GM23248 (cell line): ENCODE results near the gene RSAD2. TPM values are rescaled to one million over a fixed set of nuclear protein-coding genes. Genes with fewer than 3 reads are reported as not detected.

ENCODE experiments used
- DNase-seq: peaks from one replicate; pipeline ENCODE4 v3.0.0-alpha.2; 2015
- H2AFZ ChIP-seq: fragments of 200-600 bp; sonication (generic); 2 replicates; pipeline ENCODE4 v1.6.1; 2016; ENCODE audit warnings: antibody characterized with exemption
- H3F3A ChIP-seq: fragments of 200-600 bp; sonication (generic); 2 replicates; pipeline ENCODE4 v1.6.1; 2016; ENCODE audit warnings: mild to moderate bottlenecking, antibody characterized with exemption, mixed run types; ENCODE audit not compliant: insufficient read depth
- H3K27ac ChIP-seq: fragments of 200-600 bp; sonication (generic); 2 replicates; pipeline ENCODE4 v1.5.1; 2016; ENCODE audit warnings: mild to moderate bottlenecking
- H3K27me3 ChIP-seq: fragments of 200-600 bp; sonication (generic); replicated peaks from 2 replicates; pipeline ENCODE4 v1.6.1; 2016; ENCODE audit warnings: mild to moderate bottlenecking; ENCODE audit not compliant: insufficient read depth
- H3K36me3 ChIP-seq: fragments of 200-600 bp; sonication (generic); 2 replicates; pipeline ENCODE4 v1.6.1; 2016; ENCODE audit warnings: low read depth, mild to moderate bottlenecking
- H3K4me1 ChIP-seq: fragments of 200-600 bp; sonication (generic); 2 replicates; pipeline ENCODE4 v1.6.1; 2016; ENCODE audit warnings: mild to moderate bottlenecking; ENCODE audit not compliant: insufficient read depth
- H3K4me2 ChIP-seq: fragments of 200-600 bp; sonication (generic); one replicate; pipeline ENCODE4 v1.6.1; 2016; ENCODE audit warnings: mild to moderate bottlenecking; ENCODE audit not compliant: unreplicated experiment
- H3K4me3 ChIP-seq: fragments of 200-600 bp; sonication (generic); 2 replicates; pipeline ENCODE4 v1.5.1; 2016; ENCODE audit warnings: mild to moderate bottlenecking
- H3K79me2 ChIP-seq: fragments of 200-600 bp; sonication (generic); 2 replicates; pipeline ENCODE4 v1.6.1; 2016; ENCODE audit warnings: mild to moderate bottlenecking; ENCODE audit not compliant: insufficient read depth
- H3K9ac ChIP-seq: fragments of 200-600 bp; sonication (generic); 2 replicates; pipeline ENCODE4 v1.6.1; 2016; ENCODE audit warnings: mild to moderate bottlenecking
- H3K9me2 ChIP-seq: fragments of 200-600 bp; sonication (generic); 2 replicates; pipeline ENCODE4 v1.6.1; 2016; ENCODE audit warnings: mixed run types, mild to moderate bottlenecking, moderate library complexity; ENCODE audit not compliant: insufficient read depth
- H3K9me3 ChIP-seq: fragments of 200-600 bp; sonication (generic); one replicate; pipeline ENCODE4 v1.6.1; 2017; ENCODE audit warnings: low read depth
- H4K20me1 ChIP-seq: fragments of 200-600 bp; sonication (generic); 2 replicates; pipeline ENCODE4 v1.6.0; 2016; ENCODE audit not compliant: insufficient read depth
- EZH2 ChIP-seq: fragments of 200-600 bp; sonication (generic); IDR thresholded peaks from 2 replicates; pipeline ENCODE4 v1.6.1; 2018; ENCODE audit warnings: antibody characterized with exemption, mild to moderate bottlenecking; ENCODE audit not compliant: insufficient read depth, poor library complexity, severe bottlenecking
- EZH2phosphoT487 ChIP-seq: fragments of 200-600 bp; sonication (generic); IDR thresholded peaks from 2 replicates; pipeline ENCODE4 v1.6.1; 2018; ENCODE audit warnings: antibody characterized with exemption, moderate library complexity, mild to moderate bottlenecking, low read depth; ENCODE audit not compliant: insufficient read depth
- WGBS, 2 experiments: methylation state at CpG; one replicate each; pipeline ENCODE4 v1.1.6; 2015 to 2017; ENCODE audit warnings: low lambda C conversion rate in 2 of 2, low coverage in 1 of 2; ENCODE audit errors: missing lambda C conversion rate in 2 of 2; 5-methylcytosine and 5-hydroxymethylcytosine counted together
- in situ Hi-C: fragments of 300-500 bp; cut with MboI; formaldehyde crosslinking; loops from 2 replicates; pipeline ENCODE4 v1.15.0; 2020
- polyA plus RNA-seq: library from polyadenylated mRNA; unstranded; fragments of >200 nt; fragmentation: Nextera tagmentation; extraction: Ambion mirVana; gene quantifications from 2 replicates; pipeline ENCODE4 v1.2.1, GENCODE V29; 2016
- total RNA-seq: library from RNA; depleted of rRNA; stranded (reverse); fragments of >200 nt; shearing (Covaris generic); gene quantifications from 2 replicates; pipeline ENCODE4 v1.2.3, GENCODE V29; 2014

The RSAD2 gene
- total and polyA plus RNA-seq, 2 experiments from 2014 or later = not detected

DNA sequence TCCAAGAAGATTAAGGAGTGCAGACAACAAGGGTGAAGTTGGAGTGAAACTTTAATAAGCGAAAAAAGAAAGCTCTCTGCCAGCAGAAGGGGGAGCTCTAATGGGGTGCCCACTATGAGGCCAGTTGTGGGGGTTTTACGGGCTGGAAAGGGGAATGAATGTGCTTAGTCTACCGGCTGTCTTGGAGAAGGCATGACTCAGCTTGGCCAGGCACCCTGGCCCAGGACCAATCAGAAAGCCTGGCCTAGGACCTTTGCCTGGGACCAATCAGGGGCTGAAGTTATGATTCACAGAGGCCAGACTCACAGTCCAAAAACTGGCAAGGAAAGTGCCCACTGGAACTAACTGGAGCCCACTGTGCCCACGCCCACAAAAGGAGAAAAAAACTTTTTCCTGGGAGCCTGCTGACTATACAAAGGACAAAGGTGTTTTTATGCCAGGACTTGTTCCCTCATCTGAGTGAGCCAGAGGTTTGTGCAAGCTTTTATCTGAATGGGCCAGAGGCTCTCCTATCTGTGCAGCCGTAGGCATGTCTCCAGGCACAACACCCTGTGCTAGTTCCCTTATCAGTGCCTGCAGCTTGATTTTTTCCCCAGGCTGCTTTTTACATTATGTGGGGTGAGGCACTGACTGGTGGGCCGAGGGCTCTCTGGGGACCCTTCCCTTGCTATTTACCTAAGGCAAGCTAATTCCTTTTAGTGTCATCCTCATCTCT lies 30.5 kb upstream of the RSAD2 start:
- H3K27me3 ChIP-seq = no peaks in the 10 kb centered on the region
- H3K4me1 ChIP-seq = no peaks in the 10 kb centered on the region
- no peaks in the 10 kb centered on the region for H3K9me2 ChIP-seq
- no peaks in the 10 kb centered on the region for H3K79me2 ChIP-seq
- no peaks in the 10 kb centered on the region for H3K9me3 ChIP-seq
- in situ Hi-C loops = no loop called here
- no peak for DNase-seq
- H2AFZ ChIP-seq = no peak overlapping the region
- no peaks in the 10 kb centered on the region for H4K20me1 ChIP-seq
- H3F3A ChIP-seq = no peaks in the 10 kb centered on the region
- 69 to 70% methylated on average over 6 of the region's 6 CpGs for WGBS, 2 experiments
- H3K9ac ChIP-seq = no peak overlapping the region
- H3K27ac ChIP-seq = no peak overlapping the region
- no peaks in the 10 kb centered on the region for H3K36me3 ChIP-seq
- no peak for TF ChIP-seq EZH2phosphoT487
- TF ChIP-seq EZH2 = no peak
- no peak overlapping the region for H3K4me3 ChIP-seq
- no peak overlapping the region for H3K4me2 ChIP-seq

DNA sequence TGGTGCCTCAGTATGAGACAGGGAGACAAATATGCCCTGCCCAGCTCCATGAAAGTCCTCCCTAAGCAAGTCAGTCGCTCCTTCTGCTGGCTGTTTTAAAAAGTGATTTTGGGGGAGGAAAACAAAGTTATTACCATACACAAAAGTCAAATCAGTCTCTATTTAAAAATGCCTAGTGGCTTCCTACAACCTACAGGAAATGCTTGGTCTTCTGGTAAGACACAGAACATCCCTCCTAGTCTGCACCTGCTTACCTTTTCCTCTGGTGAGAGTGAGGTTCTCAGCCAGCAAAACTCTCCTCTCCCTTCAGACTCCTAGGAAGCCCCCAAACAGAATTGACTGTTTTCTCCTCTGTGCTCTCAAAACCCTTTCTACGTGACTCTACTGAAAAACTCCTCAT lies 25.4 kb upstream of the RSAD2 start:
- H3K27ac ChIP-seq = no peak overlapping the region
- TF ChIP-seq EZH2 (no peak), EZH2phosphoT487 (no peak)
- 61 to 71% methylated on average over 2 of the region's 2 CpGs for WGBS, 2 experiments

DNA sequence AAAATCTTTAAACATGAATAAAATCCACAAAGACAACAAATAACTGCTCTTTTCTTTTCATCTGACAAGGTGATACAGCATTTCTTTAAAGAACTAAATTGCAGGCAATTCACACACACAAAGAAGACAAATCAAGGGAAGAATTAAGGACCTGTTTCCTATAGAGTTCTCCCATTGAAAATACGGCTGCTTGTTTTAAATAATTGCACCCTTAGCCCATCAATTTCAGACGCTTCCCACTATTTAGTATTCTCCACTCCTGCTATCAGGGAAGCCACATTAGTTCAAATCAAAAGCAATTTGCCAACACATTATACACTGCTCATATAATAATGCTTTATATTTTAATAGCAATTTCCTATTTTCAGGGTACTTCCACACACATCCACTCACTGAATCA lies 23.2 kb upstream of the RSAD2 start:
- Histone ChIP-seq H3K4me3 (no peak overlapping the region), H3K79me2 (no peaks in the 10 kb centered on the region), H4K20me1 (no peaks in the 10 kb centered on the region), H3K36me3 (no peaks in the 10 kb centered on the region), H3K27me3 (no peaks in the 10 kb centered on the region), H3F3A (no peaks in the 10 kb centered on the region), H3K9me2 (no peaks in the 10 kb centered on the region), H3K27ac (no peak overlapping the region), H3K4me1 (no peaks in the 10 kb centered on the region), H3K4me2 (no peak overlapping the region), H3K9ac (no peak overlapping the region), H2AFZ (no peak overlapping the region), H3K9me3 (no peaks in the 10 kb centered on the region)
- in situ Hi-C loops = no loop called here
- DNase-seq = no peak
- no peak for TF ChIP-seq EZH2phosphoT487
- TF ChIP-seq EZH2 = no peak
- WGBS, 2 experiments = 46 to 51% methylated on average over 2 of the region's 2 CpGs

More for the DNA sequence above, 25.4 kb upstream of the RSAD2 start:
- in situ Hi-C loops = no loop called here
- Histone ChIP-seq H3K9me2 (no peaks in the 10 kb centered on the region), H3F3A (no peaks in the 10 kb centered on the region), H3K4me1 (no peaks in the 10 kb centered on the region), H3K79me2 (no peaks in the 10 kb centered on the region), H3K9ac (no peak overlapping the region), H3K9me3 (no peaks in the 10 kb centered on the region), H3K4me3 (no peak overlapping the region), H3K36me3 (no peaks in the 10 kb centered on the region), H4K20me1 (no peaks in the 10 kb centered on the region), H3K4me2 (no peak overlapping the region), H2AFZ (no peak overlapping the region), H3K27me3 (no peaks in the 10 kb centered on the region)
- no peak for DNase-seq

DNA sequence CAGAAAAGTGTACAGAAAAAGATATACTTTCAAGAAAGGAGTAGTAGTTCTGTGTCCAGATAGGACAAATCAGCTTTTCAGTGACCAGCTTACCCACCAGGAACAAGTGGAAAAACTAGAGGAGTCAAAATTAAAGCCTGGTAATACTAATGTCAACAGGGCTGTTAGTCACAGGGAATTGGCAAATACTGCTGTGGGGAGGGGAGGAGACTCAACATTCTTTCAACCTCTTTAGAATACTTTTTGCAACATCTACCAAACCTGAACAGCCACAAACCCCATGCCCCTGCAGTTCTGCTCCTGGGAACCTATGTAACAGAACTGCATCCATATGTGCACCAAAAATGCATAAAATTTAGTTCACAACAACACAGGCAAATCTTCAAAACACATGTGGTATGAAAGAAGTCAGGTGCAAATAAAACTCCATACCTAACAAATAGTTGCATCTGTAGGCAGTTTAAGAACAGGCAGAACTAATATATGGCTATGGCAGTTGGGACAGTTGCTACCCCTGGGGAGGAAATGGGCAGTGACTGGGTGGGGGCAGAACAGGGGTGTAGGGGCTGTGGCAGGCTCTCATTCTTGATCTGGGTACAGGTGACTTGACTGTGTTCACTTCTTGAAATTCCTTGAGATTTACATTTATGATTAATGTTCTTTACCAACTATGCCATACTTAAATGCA lies 21.6 kb upstream of the RSAD2 start:
- Histone ChIP-seq H4K20me1 (no peaks in the 10 kb centered on the region), H3K79me2 (no peaks in the 10 kb centered on the region), H3K9me2 (no peaks in the 10 kb centered on the region), H3K4me3 (no peak overlapping the region), H3K27me3 (no peaks in the 10 kb centered on the region), H3F3A (no peaks in the 10 kb centered on the region), H3K36me3 (no peaks in the 10 kb centered on the region), H3K27ac (no peak overlapping the region), H3K9ac (no peak overlapping the region), H3K4me2 (no peak overlapping the region), H3K9me3 (no peaks in the 10 kb centered on the region), H3K4me1 (no peaks in the 10 kb centered on the region), H2AFZ (no peak overlapping the region)
- peak; percentile 17 for DNase-seq
- no peak for TF ChIP-seq EZH2
- TF ChIP-seq EZH2phosphoT487 = no peak
- in situ Hi-C loops = no loop called here
